Ovary (tissue), 1 donor: ENCODE measurements around the gene PCDHA9.

ENCODE experiments used
- EP300 ChIP-seq: sonication (generic); formaldehyde crosslinking; IDR thresholded peaks from one replicate; pipeline ENCODE4 v1.6.1; 2017; ENCODE audit warnings: antibody characterized with exemption
- POLR2A ChIP-seq: fragments of 450-650 bp; IDR thresholded peaks from one replicate; pipeline ENCODE4 v1.6.1; 2017; ENCODE audit warnings: antibody characterized with exemption, mild to moderate bottlenecking, moderate library complexity

DNA sequence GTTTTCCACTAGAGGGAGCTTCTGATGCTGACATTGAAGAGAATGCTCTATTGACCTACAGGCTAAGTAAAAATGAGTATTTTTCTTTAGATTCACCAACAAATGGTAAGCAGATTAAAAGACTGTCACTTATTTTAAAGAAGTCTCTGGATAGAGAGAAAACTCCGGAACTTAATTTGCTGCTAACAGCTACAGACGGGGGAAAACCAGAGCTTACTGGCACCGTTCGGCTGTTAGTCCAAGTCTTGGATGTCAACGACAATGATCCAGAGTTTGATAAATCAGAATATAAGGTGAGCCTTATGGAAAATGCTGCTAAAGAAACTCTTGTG, 21.3 kb downstream of the PCDHA9 start:
- TF ChIP-seq POLR2A (no peak), EP300 (no peak)
